ENCODE results near the gene STAT5B.

STAT5B gene

DNA sequence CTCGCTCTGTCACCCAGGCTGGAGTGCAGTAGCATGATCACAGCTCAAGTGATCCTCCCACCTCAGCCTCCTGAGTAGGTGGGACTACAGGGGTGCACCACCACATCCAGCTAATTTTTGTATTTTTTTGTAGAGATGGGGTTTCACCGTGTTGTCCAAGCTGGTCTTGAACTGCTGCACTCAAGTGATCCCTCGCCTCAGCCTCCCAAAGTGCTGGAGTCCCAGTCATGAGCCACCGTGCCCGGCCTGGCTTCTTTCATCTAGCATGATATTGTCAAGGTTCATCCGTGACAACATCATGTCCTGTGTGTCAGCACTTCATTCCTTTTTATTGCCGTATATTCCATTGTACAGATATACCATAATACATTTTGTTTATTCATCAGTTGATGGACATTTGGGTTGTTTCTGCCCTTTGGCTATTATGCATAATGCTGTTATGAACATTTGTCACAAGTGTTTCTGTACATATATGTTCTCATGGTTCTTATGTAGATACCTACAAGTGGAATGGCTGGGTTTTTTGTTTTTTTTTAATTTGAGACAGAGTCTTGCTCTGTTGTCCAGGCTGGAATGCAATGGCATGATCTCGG lies 78.5 kb downstream of the STAT5B start:
- DNase-seq (ENCODE audit: low read depth), result no peak
- H3K4me3 ChIP-seq (ENCODE audit: low read depth, low read length), result no peak overlapping the region
- TF ChIP-seq, protein P1, sequence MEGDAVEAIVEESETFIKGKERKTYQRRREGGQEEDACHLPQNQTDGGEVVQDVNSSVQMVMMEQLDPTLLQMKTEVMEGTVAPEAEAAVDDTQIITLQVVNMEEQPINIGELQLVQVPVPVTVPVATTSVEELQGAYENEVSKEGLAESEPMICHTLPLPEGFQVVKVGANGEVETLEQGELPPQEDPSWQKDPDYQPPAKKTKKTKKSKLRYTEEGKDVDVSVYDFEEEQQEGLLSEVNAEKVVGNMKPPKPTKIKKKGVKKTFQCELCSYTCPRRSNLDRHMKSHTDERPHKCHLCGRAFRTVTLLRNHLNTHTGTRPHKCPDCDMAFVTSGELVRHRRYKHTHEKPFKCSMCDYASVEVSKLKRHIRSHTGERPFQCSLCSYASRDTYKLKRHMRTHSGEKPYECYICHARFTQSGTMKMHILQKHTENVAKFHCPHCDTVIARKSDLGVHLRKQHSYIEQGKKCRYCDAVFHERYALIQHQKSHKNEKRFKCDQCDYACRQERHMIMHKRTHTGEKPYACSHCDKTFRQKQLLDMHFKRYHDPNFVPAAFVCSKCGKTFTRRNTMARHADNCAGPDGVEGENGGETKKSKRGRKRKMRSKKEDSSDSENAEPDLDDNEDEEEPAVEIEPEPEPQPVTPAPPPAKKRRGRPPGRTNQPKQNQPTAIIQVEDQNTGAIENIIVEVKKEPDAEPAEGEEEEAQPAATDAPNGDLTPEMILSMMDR (conservative IDR thresholded peaks at IDR 0.05; ENCODE audit: low read depth, low read length), result no peak

DNA sequence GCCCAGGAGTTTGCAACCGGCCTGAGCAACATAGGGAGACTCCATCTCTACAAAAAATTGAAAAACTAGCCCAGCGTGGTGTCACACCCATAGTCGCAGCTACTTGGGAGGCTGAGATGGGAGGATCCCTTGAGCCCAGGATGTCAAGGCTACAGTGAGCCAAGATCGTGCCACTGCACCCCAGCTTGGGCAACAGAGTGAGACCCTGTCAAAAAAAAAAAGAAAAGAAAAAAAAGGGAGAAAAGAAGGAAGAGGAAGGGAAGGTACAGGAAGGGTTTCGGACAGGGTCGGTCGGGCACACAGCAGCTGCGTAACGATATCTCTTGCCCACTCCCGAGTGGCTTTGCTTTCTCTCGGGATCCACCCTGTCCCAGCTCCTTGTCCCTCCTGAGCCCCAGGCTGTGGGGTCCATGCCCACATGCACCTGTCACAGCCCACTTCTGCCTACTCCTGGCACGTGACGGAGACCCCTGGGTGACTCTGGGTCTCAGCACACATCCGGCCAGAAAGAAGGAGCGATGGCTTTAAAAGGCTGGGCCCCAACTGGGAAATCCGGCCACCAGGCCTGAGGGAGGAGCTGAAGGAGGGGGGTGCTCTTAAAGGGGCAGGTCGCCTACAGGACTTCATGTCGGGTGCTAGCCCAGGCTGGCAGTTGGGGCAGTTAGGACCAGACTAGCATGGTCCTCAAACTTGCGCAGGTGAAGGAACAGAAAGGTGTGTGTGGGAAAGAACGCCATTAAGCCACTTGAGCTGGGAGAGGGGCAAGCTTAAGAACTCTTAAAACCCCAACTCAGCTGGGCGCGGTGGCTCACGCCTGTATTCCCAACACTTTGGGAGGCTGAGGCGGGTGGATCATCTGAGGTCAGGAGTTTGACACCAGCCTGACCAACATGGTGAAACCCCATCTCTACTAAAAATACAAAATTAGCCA lies 82.0 kb downstream of the STAT5B start, which contains the start of gene GHDC:
TSS of gene GHDC (minus strand) at position 526 of the 931 bp plus-strand sequence. CDS start 913 bp downstream, outside the sequence.
- TF ChIP-seq, protein P1 (conservative IDR thresholded peaks at IDR 0.05; ENCODE audit: low read depth, low read length), result no peak
- peak; percentile 81 for DNase-seq (ENCODE audit: low read depth)
- H3K4me3 ChIP-seq (ENCODE audit: low read depth, low read length), result peak within 1 kb of the TSS; percentile 69

DNA sequence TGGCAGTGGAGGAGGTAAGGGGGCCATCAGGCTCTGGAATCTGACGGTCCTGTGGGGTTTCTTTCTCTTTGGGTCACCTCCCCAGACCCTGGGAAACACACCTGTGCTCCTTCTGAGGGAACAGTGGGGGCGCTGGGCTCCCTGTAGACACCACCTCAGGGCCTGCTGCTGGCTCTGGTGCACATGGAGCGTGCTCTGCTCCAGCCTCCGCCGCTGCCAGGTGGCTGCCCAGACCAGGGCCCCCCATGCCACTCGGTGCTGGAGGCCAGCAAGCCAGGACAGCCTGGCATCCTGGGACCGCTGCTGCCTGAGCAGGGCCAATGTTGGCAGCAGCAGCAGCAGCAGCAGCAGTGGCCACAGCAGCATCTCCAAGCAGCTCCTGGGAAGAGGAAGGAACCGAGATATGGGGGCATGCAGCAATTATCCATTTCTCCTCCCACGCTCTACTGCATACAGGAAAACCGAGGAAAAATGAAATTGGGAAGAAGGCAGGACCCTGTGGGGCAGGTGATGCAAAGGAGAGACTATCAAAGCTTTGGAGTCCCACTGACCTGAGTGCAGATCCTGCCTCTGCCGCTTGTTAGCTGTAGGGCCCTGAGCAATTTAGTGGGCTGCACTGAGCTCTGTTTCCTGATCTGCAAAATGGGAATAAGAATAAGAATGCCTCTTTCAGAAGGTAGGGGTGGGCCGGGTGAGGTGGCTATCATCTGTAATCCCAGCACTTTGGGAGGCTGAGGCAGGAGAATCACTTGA lies 82.8 kb downstream of the STAT5B start:
- no peak for DNase-seq (ENCODE audit: low read depth)
- H3K4me3 ChIP-seq (ENCODE audit: low read depth, low read length), result peak overlapping the region; percentile 69
- TF ChIP-seq, protein P1 (conservative IDR thresholded peaks at IDR 0.05; ENCODE audit: low read depth, low read length), result no peak

DNA sequence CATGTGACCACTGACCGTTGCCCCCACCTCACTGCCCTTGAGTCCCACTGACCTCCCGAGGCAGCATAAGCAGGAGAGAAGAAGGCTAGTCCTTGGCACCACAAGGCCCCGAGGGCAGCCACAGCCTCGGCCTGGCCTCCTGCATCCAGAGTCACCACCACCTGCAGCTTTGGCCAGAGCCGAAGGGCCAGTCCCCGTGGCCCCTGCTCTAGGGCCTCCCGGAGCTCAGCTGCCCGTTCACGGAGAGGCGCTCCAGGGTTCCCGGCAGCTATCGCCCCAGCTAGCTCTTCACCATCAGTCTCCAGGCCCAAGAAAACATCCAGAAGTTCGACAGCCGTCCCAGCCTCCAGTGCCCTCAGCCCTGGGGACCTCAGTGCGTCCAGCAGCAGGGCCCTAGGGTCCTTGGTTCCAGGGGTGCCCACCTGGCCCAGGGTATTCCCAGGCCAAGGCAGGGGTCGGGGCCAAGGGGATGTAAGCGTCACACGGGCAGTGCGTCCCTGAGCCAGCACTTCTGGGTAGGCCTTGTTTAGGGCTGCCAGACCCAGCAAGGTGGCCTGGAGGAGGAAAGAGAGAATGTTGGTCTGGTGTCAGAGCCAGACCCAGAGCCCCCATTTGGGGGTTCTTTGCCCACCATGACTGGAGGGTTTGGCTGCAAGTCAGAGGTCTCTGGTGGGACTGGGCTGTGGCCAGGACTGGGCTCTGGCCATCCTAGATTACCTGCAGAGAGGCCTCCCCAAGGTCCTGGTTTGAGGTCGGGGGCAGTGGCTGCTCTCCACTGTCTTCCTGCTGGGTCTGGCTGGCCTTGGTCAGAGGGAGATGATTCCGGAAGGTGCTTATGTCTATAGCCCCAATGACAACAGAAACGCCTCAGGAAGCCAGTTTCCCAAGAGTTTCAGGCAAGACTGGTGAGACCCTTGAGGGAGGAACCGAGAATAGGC lies 83.7 kb downstream of the STAT5B start:
- H3K4me3 ChIP-seq (ENCODE audit: low read depth, low read length), result no peak overlapping the region
- TF ChIP-seq, protein P1 (conservative IDR thresholded peaks at IDR 0.05; ENCODE audit: low read depth, low read length), result no peak

DNA sequence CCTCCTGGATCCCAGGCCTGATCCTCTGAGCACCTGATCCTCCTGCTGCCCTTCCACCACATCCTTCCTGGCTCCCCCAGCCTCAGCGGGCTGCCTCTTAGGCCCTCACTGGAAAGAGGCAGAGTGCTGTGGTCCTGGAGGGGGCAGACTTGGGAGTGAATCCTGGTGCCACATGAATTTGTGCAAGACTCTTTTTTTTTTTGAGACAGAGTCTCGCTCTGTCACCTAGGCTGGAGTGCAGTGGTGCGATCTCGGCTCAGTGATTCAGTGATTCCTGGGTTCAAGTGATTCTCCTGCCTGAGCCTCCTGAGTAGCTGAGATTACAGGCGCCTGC lies 84.9 kb downstream of the STAT5B start:
- TF ChIP-seq, protein P1 (conservative IDR thresholded peaks at IDR 0.05; ENCODE audit: low read depth, low read length), result no peak
- no peak for DNase-seq (ENCODE audit: low read depth)
- no peak overlapping the region for H3K4me3 ChIP-seq (ENCODE audit: low read depth, low read length)

More for the DNA sequence above, 83.7 kb downstream of the STAT5B start:
- DNase-seq (ENCODE audit: low read depth), result no peak
